ENCODE results near the gene TTC21A.
A peak's percentile ranks its signal among the peaks of the same experiment; 100 is the strongest.

The TTC21A gene

DNA sequence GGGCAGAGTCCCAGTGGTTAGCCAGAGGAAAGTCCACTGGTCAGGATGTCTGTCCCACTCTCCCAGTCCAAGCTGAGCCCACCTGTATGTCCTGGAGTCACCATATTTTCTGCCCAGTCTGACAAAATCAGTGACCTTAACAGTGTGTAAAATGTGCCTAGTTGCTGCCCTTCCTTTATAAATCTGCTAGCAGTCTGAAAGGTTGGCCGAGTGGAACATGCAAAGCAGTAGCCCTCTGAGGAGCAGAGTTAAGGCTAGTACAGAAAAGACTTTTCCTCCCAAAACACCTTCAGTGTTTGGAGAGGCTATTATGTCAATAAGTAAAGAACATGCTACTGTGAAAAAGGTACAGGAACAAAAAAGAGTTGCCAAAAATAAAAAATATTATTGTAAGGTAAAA, 15.3 kb downstream of the TTC21A start:
- no peak for DNase-seq

DNA sequence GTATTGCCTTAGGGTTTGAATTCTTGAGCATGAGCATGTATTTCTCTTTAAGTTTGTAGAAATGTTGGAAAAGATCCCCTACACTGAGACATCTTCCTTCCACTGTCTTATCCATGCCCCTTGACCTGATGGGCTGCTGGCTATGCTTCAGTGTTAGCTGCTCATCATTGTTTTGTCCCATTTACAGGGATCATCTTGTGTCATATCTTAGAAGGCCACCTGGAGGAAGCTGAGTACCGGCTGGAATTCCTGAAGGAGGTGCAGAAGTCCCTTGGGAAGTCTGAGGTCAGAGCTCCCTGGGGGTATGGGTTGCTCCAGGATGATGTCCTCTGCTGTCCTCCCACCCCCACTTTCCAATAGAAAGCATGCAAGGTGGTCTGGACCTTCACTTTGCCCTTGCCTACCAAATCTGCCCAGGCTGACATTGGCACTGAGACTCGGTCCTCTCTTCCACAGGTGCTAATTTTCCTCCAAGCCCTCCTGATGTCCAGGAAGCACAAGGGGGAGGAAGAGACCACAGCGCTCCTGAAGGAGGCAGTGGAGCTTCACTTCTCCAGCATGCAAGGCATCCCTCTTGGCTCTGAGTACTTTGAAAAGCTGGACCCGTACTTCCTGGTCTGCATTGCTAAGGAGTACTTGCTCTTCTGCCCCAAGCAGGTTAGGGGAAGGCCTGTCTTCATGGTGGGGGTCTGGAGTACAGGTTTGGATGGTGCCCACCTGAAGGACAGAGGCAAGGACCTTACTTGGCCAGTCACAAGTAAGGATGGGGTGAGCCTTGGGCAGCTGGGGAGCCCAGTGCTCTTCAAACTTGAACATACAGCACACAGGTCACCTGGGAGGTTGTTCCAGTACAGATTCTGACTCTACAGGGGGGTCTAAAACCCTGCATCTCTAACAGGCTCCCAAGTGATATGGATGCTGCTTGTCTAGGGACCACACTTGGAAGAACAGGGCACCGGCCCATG, 17.7 kb downstream of the TTC21A start:
- DNase-seq, result no peak

DNA sequence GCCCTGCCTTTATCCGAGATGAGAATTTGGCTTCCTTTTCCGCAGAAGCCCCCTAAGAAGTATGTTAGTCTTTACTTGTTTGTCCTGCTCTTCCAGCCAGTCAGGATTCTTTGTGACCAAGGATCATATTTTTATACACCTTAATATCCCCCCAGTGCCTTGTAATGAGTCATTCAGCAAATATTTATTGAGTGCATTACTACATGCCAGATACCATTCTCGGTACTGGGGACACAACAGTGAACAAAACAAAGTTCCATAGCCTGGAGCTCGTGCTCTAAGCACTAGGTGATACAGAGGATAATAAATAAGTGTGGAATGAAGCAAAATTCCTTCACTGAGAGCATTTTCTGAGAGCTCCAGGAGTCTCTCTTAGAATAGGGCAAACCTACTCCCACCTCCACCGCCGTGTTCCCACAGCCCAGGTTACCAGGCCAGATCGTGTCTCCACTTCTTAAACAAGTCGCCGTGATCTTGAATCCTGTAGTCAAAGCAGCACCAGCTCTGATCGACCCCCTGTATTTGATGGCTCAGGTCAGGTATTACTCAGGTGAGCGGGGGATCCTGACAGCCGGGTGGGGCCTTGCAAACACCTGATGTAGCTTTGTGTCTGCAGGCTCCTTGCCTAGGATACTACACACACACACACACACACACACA, 18.5 kb downstream of the TTC21A start:
- DNase-seq, result no peak

DNA sequence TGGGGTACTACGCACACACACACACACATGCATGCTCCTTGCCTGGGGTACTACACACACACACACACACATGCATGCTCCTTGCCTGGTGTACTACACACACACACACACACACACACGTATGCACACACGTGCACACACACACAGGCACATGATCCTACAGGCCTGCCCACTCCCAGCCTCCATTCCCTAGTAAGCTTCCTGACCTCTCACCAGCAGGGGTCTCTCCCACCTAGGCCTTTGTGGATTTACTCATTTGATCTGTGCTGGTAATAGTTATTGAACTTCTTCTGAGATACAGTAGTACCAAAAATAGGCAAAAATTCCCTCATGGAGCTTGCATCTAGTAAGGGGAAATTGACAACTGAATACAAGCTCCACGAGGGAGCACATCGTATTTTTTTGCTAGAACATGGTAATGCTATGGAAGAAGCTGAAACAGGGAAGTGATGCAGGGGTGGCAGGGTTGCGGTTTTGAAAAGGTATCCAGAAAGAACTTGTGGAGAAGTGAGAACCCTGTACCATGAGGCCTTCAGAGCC, 19.1 kb downstream of the TTC21A start:
- peak; percentile 73 for DNase-seq

DNA sequence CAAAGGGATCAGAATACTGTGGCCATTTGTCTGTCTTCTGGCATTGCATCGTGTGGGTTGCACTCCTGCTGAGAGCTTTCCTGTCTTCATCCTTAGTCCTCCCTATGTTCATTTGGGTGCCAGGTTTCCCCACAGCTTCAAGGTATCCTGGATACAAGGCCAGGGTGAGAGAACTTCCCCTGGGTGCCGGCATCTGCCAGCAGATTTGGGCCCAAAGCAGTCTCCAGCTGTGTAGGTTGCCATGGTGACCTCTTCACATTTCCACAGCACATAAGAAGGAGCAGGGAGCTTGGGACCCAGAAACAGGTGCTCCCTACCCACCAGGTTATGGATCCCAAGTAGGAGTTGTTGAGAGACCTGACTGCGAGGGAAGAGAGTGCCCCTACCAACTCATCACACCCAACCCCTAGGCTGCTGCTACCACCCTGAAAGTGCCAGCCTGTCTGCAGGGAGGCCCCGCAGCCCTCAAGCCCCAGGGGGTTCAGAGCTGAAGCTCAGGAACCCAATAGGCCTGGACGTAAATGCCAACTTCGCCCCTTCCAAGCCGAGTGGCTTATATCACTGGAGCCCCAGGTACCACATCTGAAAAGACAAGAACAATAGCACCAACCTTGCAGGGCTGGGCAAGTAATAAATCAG, 19.9 kb downstream of the TTC21A start:
- no peak for DNase-seq

DNA sequence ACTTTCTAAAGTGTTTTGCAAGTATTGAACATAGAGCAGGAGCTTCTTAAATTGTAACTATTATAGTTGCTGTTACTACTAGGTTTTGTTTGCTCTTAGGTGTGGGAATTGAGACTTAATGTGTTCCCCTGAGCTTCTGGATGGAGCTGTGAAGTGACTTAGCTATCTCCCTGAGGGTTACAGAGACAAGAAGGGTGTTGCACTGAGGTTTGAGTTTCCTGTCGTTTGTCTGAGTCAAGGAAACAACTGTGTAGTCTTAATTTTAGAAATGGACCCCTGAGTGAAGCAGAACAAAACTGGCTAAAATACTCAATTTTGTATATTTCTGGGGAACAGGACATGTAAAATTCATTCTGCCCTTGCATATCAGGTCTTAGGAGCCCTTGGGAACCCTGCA, 20.4 kb downstream of the TTC21A start:
- no peak for DNase-seq

DNA sequence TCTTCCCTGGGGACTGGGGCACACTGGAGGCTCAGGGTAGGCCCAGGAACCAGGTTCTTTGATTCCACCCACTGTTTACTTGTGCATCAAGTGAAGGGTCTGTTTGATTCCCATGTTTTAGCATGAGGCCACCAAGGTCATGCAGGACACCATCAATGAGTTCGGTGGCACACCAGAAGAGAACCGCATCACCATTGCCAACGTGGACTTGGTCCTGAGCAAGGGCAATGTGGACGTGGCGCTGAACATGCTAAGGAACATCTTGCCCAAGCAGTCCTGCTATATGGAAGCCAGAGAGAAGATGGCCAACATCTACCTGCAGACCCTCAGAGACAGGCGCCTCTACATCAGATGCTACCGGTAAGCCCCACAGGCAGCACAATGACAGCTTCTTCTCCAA, 21.5 kb downstream of the TTC21A start:
- no peak for DNase-seq

DNA sequence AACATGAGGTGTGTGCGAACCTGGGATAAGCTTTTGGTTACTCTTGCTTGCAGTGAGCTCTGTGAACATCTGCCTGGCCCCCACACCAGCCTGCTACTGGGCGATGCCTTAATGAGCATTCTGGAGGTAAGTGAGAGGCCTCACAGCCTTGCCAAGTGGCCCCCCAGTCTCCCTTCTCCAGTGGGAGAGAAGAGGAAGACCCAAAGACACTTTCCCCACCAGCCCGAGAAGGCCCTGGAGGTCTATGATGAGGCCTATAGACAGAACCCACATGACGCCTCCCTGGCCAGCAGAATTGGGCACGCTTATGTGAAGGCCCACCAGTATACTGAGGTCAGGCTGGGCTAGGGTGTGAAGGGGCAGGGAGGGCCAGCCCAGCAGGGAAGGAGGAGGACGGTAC, 22.5 kb downstream of the TTC21A start:
- no peak for DNase-seq

DNA sequence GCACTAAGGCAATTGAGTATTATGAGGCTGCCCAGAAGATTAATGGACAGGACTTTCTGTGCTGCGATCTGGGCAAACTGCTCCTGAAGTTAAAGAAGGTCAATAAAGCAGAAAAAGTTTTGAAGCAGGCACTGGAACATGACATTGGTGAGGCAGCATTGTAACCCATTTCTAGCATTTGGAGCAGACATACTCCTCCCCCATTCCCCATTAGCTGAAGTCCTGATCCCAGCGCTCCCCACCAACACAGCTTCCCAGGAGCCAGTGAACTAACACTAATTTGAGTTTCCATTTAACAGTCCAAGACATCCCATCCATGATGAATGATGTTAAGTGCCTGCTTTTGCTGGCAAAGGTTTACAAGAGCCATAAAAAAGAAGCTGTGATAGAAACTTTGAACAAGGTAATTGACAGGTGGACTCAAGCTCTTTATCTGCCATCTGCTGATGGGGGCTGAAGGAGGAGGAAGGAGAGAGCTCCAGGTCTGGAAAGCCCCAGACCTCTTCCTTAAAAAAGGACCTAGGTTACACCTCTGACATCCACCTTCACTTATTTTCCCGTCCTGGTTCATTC, 23.3 kb downstream of the TTC21A start:
- no peak for DNase-seq

DNA sequence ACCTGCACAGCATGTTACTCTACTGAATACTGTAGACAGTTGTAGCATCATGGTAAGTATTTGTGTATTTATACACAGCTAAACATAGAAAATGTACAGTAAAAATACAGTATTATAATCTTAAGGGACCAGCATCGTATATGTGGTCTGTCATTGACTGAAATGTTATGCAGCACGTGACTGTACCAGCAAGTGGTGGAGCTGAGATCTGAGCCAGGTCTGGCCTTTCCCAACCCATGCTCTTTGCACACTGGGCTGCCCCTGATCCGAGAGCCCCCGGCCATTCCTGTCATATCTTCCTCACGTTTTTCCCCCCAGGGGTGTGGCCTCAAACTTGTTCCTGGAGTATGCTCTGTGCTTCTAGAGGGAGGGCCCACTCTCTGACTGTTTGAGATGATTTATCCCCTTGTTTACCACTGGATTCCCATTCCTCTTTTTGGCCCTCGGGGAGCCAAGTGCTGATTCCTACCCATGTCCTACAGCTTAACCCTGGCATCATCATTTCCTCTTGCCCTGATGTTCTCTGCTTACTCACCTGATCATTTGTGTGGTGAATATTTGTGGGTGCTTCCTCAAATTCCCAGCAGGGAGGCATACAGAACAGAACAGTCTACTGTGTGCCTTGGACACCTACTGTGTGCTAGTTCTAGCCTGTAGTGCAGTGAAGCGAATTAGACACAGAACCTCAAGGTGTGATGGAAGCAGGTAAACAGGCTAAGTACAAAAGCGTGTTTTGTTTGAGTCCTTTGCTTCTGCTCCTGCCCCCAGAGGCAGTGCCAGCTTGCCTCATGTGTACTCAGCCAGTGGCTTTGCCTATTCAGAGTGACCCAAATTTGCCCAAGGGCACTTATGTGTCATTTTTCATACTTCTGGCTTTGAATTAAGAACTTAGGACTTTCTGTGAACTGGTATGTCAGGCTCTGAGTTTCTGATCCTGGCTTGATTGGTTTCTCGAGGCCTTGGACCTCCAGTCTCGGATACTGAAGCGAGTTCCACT, 24.9 kb downstream of the TTC21A start:
- no peak for DNase-seq

DNA sequence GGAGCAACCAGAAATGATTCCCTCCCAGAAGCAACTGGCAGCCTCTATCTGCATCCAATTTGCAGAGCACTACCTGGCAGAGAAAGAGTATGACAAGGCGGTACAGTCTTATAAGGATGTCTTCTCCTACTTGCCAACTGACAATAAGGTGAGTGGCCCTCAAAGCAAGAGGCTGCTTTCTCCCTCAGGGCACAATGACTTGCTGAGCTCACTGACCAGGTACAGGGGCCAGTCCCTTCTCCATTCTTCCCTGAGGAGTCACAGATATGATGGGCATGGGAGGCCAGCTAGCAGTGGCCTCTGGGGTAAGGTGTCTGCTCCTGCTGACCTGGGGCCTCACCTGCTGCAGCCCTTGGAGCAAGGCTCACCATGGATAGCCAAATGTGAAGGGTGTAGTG, 25.6 kb downstream of the TTC21A start:
- no peak for DNase-seq

DNA sequence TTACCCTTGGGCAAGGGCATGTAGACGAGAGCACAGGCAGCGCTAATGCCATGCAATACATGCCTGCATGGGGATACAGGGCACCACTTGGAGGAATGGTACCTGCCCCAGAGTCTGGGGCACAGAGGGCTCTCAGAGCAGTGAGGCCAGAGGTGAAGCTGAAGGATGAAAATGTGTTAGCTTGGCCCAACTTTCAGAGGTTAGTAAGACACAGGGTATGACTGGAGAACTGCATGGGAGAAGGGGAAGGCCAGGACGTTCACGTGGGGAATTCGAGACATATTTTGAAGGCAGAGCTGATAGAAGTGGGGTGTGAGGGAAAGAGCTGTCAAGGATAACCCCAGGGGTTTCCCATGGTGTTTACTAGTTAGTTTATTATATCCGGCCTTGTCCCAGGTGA, 26.3 kb downstream of the TTC21A start:
- no peak for DNase-seq

DNA sequence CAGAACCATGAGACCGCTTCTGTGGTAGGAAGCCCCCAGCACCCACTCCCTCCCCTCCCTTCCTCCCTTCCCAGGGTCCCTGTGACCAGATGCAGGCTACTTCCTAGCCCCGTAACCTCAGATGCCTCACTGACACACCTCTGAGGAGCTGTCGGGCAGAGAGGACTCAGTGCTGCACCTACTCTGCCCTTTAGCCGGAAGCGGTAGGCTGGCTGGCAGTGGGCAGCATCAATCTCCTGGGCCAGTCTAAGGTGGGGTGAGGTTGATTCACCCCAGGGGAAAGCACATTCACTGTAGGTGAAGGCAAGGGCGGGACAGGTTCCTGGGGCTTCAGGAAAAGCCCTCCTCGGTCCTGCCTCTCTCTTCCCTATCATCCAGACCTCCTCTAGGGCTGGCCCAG, 26.8 kb downstream of the TTC21A start:
- DNase-seq, result no peak

DNA sequence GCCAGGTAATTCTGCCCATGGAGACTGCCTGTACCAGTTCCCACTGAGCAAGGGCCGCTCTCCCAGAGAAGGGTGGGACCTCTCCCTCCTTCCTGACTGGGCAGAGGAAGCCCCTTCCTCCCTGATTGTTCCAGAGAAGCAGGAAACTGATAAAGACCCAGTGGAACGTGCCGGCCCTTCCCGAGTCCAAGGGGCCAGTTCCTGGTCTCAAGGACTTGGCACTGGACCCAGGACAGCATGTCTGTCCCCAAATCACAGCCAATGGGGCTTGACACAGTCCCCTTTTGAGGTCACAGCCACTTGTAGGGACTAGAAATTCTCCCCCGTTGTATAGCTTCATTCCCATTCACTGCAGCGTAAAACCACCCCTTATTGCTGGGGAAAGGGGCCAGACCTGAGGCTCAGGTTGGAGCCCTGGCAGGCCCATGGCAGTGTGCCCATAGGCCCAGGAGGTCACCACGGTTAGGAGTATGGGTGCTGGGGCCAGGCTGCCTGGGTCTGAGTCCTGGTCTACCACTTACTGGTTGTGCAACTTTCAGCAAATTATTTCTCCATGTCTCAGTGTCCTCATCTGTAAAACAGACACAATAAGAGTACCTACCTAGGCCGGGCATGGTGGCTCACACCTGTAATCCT, 27.8 kb downstream of the TTC21A start:
- DNase-seq, result no peak

DNA sequence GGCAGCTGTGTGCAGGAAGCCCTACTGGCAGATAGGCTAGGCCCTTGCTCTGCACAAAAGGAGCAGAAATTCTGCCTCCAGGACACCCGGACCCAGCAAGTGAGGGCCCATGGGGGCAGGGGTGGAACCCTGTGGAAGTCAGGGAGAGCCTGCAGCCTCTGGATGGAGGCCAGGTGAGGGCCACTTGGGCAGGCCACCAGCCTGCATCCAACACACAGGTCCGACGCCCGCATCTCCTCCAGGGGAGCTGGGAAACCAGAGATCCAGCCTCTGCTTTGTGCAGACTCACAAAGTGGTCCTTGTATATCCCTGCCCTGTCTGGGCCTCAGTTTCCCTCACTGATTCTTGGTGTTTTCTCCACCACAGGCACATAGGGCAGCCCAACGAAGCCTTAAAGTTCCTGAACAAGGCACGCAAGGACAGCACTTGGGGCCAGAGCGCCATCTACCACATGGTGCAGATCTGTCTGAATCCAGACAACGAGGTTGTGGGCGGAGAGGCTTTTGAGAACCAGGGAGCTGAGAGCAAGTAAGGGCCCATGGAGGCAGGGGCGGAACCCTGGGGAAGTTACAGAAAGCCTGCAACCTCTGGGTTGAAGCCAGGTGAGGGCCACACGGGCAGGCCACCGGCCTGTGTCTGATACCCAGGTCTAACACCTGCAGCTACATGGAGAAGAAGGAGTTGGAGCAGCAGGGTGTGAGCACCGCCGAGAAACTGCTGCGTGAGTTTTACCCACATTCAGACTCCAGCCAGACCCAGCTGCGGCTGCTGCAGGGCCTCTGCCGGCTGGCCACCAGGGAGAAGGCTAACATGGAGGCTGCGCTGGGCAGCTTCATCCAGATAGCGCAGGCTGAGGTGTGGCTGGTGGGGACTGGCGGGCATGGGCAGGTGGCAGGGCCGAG, 29.3 kb downstream of the TTC21A start:
- no peak for DNase-seq

DNA sequence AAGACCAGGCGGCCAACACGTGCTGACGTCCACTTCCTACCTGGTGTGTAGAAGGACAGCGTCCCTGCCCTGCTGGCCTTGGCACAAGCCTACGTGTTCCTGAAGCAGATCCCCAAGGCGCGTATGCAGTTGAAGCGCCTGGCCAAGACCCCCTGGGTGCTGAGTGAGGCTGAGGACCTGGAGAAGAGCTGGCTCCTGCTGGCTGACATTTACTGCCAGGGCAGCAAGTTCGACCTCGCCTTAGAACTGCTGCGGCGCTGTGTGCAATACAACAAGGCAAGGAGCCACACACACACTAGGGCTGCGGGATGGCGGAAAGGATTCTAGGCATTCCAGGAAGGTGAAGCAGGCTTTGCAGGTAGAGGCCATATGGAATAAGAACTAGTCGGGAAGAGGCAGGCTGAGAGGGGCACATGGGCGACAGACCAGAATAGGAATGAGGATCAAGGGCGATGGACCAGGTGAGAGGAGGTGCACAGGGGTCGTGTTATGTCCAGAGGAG, 30.0 kb downstream of the TTC21A start:
- DNase-seq, result no peak

DNA sequence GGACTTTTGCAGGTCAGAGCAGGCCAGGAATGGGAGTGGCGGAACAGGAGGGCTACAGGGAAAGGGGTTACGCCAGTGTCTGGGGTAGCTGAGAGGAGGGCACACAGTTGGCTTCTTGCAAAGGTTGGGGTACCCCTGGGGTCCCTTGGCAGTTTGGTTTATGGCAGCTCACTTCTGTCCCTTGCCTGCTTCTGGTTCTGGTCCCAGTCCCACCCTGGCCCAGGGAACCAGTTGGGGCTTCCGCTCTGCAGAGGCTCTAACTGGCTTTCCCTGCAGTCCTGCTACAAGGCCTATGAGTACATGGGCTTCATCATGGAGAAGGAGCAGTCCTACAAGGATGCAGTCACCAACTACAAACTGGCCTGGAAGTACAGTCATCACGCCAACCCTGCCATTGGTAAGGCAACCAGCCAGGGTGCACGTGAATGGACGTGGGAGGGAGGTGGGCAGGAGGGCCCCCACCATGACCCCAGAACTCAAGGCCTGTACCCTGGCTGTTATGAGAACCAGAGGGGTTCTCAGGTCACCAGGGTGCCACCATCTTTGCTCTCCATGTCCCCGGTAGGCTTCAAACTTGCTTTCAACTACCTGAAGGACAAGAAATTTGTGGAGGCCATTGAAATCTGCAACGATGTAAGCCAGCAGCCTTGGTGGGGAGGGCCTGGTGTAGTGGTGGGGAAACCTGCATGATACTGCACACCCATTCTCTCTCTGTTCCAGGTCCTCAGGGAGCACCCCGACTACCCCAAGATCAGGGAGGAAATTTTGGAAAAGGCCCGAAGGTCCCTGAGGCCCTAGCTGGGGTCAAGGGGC, 30.7 kb downstream of the TTC21A start:
- no peak for DNase-seq

DNA sequence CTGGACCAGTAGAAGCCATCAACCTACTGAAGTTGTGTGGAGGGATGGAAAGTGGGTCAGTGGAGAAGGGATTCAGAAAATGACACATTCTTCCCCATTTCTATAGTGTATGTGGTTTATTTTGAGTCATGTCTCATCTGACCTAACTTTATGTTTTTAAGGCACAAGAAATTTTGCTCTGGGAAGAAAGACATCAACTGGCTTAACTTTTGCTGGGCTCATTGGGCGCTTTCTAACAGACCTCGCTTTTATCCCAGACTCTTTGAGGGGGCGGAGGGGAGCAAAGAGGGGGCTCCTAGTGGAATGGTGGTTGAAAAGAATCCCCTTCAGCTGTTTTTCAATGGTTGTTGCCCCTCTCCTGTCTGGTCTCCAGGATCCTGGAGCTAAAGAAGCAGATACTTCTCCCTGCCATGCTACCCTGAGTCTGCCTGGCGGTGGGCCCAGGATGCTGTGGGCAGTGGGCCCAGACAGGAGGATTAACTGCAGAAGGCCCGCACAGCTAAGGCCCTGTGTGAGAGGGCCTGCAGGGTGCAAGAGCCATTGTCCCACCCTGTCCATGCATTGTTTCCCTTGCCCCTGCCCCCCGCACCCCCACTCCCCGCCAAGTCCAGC, 31.4 kb downstream of the TTC21A start:
- no peak for DNase-seq

DNA sequence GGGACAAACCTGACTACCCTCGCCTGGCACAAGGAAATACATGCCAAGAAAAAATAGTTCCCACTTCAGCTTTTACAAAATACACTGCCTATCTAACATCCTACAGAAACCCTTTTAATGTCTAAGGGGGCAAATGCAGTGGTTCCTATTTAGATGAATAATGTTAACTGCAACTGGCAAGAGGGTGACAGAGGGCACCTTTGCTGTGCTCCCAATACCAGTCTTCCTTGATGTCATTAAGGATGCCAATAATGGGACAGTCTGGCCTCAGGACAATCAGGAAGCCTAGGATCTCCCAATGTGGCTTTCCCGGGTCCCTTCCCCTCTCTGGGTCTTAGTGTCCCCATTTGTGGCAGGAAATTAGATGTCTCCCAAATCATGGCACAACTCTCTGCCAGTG, 32.0 kb downstream of the TTC21A start:
- DNase-seq, result no peak
